Superior temporal gyrus (tissue), 1 donor: ENCODE data around the gene DNAH6.

Experiments
- DNase-seq: peaks from one replicate; pipeline ENCODE4 v3.0.0-alpha.2; 2016; ENCODE audit errors: extremely low spot score

DNAH6 gene

DNA sequence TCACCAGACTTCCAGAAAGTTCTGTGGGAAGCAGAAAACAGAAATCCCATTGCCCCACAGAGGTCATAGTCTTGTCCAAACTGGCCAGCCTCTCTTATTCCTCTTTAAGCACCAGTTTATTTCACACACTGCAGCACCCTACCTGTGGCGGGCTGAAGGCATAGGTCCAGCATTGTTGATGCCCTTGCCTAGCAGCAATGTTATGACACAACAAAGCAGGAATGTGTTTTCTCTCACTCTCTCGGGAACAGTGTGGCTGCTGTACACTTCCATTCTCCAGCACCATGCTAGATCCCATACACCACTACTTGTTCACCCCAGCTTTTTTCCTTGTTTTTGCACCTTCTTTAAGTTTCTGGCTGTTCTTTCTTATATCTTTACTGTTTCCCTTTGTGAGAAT, 181.6 kb downstream of the DNAH6 start:
- DNase-seq, result no peak

DNA sequence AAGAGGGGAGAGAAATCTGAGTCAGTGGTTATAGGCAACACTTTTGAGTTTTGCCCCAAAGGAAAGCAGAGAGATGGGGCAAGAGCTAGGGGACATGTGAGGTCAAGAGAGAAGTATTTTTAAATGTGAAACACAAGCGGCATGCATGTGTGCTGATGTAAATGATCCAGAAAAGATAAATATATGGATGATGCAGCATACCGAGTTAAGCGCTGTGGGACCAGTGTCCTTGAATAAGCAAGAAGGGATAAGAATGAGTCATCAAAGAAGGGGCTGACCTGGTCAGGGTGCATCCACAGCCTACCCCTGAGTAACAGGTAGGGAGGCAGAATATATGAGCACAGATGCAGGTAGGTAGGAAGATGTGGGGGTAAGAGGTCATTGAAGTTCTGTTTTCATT, 183.7 kb downstream of the DNAH6 start:
- DNase-seq, result no peak

DNA sequence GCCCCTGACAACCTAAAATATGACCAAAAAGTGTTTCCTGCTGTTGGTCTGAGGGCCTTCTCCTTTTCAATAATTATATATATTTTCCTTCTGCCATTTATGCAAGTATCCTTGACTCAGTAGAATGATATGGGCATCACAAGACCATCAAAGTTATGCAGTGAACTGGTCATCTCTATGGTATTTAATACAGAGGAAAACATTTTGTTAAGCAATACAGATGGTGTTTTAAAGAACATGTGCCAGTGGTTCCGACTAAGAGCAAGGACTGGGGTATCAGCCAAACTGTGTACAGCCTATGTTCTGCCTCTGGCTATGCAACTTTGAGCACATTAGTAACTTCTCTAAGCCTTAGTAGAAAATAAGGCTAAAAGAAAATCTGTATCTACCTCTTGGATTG, 185.6 kb downstream of the DNAH6 start:
- no peak for DNase-seq

GRCh38 chr2:84702941-84703340, 186.6 kb downstream of the DNAH6 start:
- DNase-seq, result no peak

DNA sequence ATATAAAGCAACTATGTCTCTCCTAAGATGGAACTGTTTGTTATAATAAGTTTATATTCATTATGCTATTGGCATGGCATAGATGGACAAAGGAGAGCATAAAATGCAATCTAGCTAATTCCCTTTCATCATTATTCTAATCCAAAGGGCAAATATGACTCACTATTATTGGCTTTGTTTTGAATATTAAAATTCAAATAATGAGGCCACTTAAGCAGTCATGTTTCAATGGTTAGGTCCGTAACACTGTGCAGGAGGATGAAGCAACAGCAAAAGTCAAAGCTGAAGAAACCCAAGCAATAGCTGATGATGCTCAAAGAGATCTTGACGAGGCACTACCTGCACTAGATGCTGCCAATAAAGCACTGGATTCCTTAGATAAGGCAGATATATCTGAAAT, 187.5 kb downstream of the DNAH6 start:
- DNase-seq, result no peak

GRCh38 chr2:84704505-84705244, 188.4 kb downstream of the DNAH6 start:
- DNase-seq, result no peak

DNA sequence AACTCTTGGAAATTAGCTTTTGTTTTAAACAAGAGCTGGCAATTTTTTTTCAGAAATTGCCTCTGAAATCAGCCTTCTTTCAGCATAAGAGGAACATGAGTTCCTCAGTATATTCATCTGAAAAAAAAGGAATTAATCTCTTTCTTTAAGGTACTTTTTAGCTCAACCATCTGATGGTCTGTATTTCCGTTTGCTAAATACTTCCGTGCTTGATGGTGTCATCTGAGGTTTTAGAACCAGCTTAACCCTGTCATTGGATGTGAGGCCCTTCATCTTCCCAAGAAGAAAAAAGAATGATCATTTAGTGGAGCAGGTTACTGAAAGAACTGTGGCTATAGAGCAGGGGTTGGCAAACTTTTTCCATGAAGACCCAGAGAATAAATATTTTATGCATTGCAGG, 189.6 kb downstream of the DNAH6 start:
- DNase-seq, result no peak

DNA sequence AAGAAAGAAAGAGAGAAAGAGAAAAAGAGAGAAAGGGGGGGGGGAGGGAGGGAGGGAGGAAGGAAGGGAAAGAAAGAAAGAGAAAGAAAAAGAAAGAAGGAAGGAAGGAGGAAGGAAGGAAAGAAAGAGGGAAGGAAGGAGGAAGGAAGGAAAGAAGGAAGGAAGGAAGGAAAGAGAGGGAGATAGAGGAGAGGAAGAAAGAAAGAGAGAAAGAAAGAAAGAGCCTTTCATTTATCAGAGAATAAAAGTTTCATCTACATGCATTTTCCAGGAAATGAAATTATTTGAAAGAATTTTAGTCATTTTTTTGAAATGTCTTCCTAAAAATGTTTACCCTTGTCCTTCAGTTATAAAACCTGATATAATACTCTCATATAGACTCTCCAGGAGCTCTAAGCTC, 192.1 kb downstream of the DNAH6 start:
- no peak for DNase-seq

DNA sequence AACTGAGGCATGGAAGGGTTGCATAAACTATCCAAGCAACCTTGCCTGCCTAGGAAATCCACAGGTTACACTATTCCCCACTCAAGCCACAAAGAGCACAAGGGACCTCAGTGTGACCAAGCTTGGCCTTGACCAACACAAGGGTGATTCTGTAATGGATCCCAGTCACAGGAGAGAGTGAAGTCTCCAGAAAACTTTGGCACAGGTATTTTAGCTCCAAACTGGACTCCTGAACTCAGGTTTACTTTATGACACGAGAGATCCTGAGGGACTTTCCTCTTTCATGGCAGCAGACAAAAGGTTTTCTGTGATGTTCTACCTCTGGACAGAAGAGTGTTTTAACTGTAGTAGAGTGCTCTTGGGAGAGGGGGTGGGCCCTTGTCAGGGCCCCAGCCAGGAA, 195.4 kb downstream of the DNAH6 start:
- DNase-seq, result no peak

DNA sequence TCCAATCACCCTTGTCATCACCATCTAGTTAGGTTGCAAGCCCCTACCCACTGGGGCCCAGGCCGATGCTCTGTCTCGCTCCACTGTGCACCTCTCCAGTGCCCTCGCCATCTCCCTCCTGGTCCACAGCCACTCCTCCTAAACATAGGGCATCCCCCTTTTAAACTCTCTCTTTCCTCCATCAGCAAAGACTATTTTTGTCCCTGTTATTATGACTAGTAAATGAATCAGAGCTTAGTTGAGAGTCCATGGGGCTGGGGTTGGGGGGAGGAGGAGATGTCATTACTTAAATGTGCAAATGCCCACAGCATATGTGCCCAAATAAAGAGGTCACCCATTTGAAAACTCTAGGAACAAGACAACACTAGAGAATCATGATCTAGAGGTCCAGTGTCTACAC, 197.1 kb downstream of the DNAH6 start:
- DNase-seq, result no peak

GRCh38 chr2:84716564-84716963, 200.3 kb downstream of the DNAH6 start:
- DNase-seq, result no peak

DNA sequence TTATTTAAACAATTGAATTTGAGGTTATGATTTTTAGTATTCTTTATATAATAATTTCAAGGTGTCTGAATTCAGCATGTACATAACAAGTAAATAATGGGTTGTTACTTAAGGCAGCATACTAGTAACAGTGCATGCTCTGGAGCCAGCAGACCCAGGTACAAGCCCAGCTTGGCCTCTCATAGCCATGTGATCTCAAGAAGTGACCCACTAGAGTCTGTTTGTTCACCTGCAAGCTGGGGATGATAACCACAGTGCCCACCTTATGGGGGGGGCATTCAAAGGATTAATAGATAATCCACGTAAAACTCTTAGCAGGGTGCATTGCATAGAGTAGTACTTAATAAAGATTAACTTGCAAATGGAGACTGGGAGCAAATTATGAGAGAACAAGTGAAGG, 201.0 kb downstream of the DNAH6 start:
- no peak for DNase-seq

- no peak for DNase-seq
These were observed 203.1 kb downstream of the DNAH6 start for GRCh38 chr2:84719434-84719833.

- DNase-seq, result no peak
These were observed 207.5 kb downstream of the DNAH6 start for GRCh38 chr2:84723831-84724230.

- no peak for DNase-seq
These were observed 209.4 kb downstream of the DNAH6 start for GRCh38 chr2:84725717-84726116.

DNA sequence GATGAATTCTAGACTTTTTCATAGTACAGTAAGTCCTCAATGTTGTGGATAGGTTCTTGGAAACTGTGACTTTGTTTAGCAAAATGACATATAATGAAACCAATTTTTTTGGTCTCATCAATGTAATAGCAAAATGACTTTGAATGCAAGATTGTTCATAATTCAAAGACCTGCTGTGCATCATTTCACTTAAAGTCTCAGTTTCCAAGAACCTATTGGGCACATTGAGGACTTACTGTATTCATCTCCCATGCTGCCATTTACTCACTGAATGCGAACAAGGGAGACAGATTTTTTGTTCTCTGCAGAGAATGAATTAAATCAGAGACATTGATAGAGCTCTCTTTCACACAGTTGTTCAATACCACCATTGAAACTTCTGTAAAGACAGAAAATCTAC, 211.0 kb downstream of the DNAH6 start:
- no peak for DNase-seq

DNA sequence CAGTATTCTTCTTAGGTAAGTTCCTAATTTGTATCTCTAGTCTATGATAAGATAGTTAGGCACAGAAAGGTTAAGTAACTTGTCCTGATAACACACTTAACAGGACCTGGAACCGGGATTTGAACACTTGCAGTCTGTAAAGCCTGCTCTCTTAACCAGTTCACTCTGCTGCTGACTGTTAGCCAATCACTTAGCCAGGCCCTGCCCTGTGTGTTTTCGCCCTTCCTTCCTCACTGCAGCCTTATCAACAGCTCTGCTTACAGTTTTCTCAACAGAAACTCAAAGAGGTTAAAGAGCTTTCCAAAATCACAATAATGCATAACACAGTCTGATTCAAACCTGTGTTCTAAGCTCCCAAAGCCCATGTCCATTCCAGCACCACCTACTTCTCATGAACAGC, 212.9 kb downstream of the DNAH6 start:
- no peak for DNase-seq

- DNase-seq, result no peak
These were observed 214.9 kb downstream of the DNAH6 start for GRCh38 chr2:84731185-84731584.

DNA sequence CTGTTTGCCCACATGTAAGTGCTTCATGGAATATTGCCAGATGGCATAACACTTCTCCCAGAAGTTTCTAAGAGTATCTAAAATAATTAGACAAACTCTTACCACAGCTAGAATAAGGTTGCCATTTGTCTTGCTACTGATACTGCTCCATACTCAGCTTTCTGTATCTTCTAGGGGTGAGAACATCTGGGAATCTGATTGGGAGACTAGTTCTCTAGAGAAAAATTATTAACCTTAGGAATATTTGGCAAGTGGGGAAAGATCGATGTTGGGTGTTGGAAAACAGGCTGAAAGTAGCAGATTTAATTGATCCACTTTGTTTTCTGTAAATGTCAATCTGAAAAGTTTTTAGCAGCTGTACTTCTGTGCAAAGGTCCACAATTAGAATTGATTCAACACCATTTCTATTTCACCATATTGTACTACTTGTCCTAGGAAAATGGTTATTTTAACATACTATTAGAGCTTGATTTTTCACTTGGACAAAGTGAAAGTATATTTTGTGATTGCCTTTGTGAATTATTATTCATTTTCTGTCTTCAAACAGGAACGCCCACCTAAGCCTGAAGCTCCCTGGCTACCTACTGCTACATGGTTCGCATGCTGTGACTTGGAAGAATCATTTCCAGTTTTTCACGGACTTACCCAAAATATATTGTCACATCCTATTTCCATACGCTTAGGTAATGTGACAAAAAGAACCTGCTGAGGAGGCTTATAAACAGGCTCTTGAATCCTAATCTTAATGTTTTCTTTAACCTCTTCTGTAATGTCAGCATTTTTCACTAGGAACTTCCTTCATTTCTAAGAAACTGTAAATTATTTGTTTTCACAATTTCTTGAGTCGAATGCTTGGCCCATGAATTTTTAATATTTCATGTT, 216.8 kb downstream of the DNAH6 start:
- peak; percentile 11 for DNase-seq

DNA sequence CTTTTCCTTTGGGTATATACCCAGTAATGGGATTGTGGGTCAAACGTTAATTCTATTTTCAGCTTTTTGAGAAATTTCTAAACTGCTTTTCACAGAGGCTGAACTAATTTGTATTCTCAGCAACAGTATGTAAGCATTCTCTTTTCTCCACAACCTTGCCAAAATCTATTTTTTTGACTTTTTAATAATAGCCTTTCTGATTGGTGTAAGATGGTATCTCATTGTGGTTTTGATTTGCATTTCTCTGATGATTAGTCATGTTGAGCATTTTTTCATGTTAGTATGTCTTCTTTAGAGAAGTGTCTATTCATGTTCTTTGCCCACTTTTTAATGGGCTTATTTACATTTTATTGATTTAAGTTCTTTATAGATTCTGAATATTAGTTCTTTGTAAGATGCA, 219.1 kb downstream of the DNAH6 start:
- no peak for DNase-seq

GRCh38 chr2:84741182-84741822, 225.0 kb downstream of the DNAH6 start:
- DNase-seq, result no peak

DNA sequence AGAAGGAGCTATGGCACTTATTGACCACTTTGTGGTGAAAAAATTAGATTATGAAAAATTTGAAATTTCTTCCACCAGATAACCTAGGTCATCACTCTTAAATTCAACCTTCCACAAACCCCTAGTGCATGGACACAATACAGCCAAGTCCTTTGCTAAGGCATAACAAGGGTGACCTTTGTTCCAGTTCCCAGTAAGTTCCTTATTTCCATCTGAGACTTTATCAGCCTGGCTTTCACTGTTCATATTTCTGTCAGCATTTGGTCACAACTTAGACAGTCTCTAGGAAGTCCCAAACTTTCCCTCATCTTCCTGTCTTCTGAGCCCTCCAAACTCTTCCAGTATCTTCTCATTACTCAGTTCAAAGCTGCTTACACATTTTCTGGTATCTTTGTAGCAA, 232.0 kb downstream of the DNAH6 start:
- DNase-seq, result no peak

DNA sequence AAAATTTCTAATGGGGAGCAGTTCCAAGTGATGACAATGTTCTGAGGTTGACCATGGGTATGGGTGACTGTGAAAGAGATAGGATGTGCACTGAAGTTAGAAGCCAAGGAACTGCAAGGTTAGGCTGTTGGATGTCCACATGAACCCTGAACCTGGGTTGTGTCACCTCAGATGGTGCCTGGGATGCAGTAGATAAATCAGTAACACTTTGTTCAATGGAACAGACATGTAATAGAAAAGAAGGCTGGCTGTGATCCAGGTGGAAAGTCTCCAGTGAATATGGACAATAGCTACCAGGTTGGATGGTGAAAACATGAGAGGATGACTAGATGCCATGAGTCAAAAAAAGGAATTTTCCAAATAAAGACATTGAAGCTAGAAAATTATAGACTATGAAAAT, 233.1 kb downstream of the DNAH6 start:
- no peak for DNase-seq
